ENCODE data around the gene ULK4. TPM values are rescaled to one million over a fixed set of nuclear protein-coding genes. Genes with fewer than 3 reads are reported as not detected.
A peak's percentile ranks its signal among the peaks of the same experiment; 100 is the strongest.

The ULK4 gene
- total and polyA plus RNA-seq, 2 of the 8 experiments (the other 6 are each of a cell fraction or from before 2014, with no cell fraction given): 3.0 to 10.8 TPM

- Histone ChIP-seq H2BK15ac (ENCODE audit: low read length) (no peak overlapping the region; the same call in 1 of the 2 replicates), H2BK20ac (ENCODE audit: low read length) (no peak overlapping the region), H3K4me2 (ENCODE audit: insufficient read depth in 1 of 2, low read depth in 2 of 2, low read length in 2 of 2) (peak overlapping the region; percentile 56 to 92), H4K8ac (ENCODE audit: extremely low read depth, insufficient read depth, low read length) (peak overlapping the region; percentile 88; the same call in 1 of the 2 replicates), H3K23me2 (ENCODE audit: low read depth, low read length) (peaks cover 12% of the 10 kb centered on the region), H3K4me3 (ENCODE audit: extremely low read depth in 1 of 4, insufficient read depth in 2 of 4, low read depth in 3 of 4, low read length in 4 of 4) (peak overlapping the region; percentile 83 to 99 (median 84)), H4K20me1 (replicated peaks in 1 of 2; ENCODE audit: control insufficient read depth in 1 of 2, insufficient read depth in 2 of 2, low read length in 2 of 2) (peaks cover 7 to 18% of the 10 kb centered on the region in 2 experiments), H4K91ac (replicated peaks; ENCODE audit: insufficient read length, low read length) (no peak overlapping the region), H3K79me1 (ENCODE audit: low read depth, low read length) (no peaks in the 10 kb centered on the region), H2AFZ (ENCODE audit: low read length) (peak overlapping the region; percentile 95; the same call in 1 of the 2 replicates), H3K56ac (replicated peaks; ENCODE audit: insufficient read length, low read depth, low read length) (peak overlapping the region; percentile 87), H3K79me2 (ENCODE audit: control insufficient read depth in 1 of 2, insufficient read depth in 2 of 2, low read length in 2 of 2) (peaks cover 16 to 37% of the 10 kb centered on the region in 2 experiments), H2AK5ac (ENCODE audit: low read depth, low read length) (no peak overlapping the region), H2BK12ac (ENCODE audit: low read depth, low read length) (no peak overlapping the region), H4K5ac (ENCODE audit: insufficient read length, low read depth, low read length) (peak overlapping the region; percentile 45), H3K4ac (replicated peaks; ENCODE audit: insufficient read length, low read depth, low read length) (no peak overlapping the region), H3K4me1 (replicated peaks in 1 of 4; ENCODE audit: control insufficient read depth in 3 of 4, insufficient read depth in 4 of 4, low read length in 3 of 4) (peaks cover 0 to 13% (median 1%) of the 10 kb centered on the region in 4 experiments; a peak in 1 of 7 replicates), H3K9ac (replicated peaks in 1 of 4; ENCODE audit: extremely low read depth in 1 of 4, low read depth in 3 of 4, low read length in 3 of 4) (peak overlapping the region; percentile 38 to 98 (median 78); a peak in 6 of 7 replicates), H3K27ac (ENCODE audit: low read depth, low read length) (peak overlapping the region; percentile 97; the same call in 1 of the 2 replicates), H3K18ac (ENCODE audit: extremely low read depth, low read length) (peak overlapping the region; percentile 81; the same call in 1 of the 2 replicates), H2BK120ac (replicated peaks; ENCODE audit: low read depth, low read length) (no peak overlapping the region), H3K36me3 (ENCODE audit: control insufficient read depth in 2 of 4, insufficient read depth in 4 of 4, low read length in 3 of 4) (no peaks in the 10 kb centered on the region), H3K9me3 (ENCODE audit: insufficient read depth in 2 of 2, low read depth in 1 of 2, low read length in 1 of 2) (no peaks in the 10 kb centered on the region), H2BK5ac (ENCODE audit: low read depth, low read length) (no peak overlapping the region), H3K23ac (ENCODE audit: insufficient read length) (no peak overlapping the region), H3K14ac (ENCODE audit: insufficient read length) (no peak overlapping the region), H3K27me3 (replicated peaks in 1 of 4; ENCODE audit: control insufficient read depth in 3 of 4, extremely low read depth in 1 of 4, insufficient read depth in 3 of 4, low read length in 3 of 4) (no peaks in the 10 kb centered on the region)
- DNase-seq (ENCODE audit: low read depth in 1 of 2, low spot score in 2 of 2) (no peak), FAIRE-seq (no peak)
- ChIA-PET POLR2A (ENCODE audit: partially characterized antibody) (interaction anchor here (0.6 to 6.8 kb wide), 45 partner anchors 8 to 947 kb away, joined by 3 to 80 read pairs (median 5); partner anchors contain the start of gene ZNF621), CTCF (ENCODE audit: partially characterized antibody) (interaction anchor here (0.6 to 1.4 kb wide), 6 partner anchors 13 to 664 kb away, joined by 3 to 4 read pairs (median 3); no protein-coding TSS in a partner anchor)
- TF ChIP-seq EZH2 (IDR thresholded peaks at IDR 0.05; ENCODE audit: low read depth, low read length, severe bottlenecking) (no peak), KDM4A (IDR thresholded peaks at IDR 0.05; ENCODE audit: low read depth, low read length, severe bottlenecking) (peak; percentile 61)
- WGBS, 2 experiments (ENCODE audit: extremely low coverage in 1 of 2, insufficient coverage in 1 of 2, insufficient read length in 1 of 2, insufficient replicate concordance in 2 of 2, low coverage in 1 of 2, low lambda C conversion rate in 2 of 2, missing lambda C conversion rate in 1 of 2): 3% methylated on average over 20 of the region's 20 CpGs; no CpG with 5 or more reads in 1 of the 2 experiments
Observed at GRCh38 chr3:41198526-41198925, 763.4 kb downstream of the ULK4 start.

All from H1 (cell line).